ENCODE data around the gene PACC1.

PACC1 gene

DNA sequence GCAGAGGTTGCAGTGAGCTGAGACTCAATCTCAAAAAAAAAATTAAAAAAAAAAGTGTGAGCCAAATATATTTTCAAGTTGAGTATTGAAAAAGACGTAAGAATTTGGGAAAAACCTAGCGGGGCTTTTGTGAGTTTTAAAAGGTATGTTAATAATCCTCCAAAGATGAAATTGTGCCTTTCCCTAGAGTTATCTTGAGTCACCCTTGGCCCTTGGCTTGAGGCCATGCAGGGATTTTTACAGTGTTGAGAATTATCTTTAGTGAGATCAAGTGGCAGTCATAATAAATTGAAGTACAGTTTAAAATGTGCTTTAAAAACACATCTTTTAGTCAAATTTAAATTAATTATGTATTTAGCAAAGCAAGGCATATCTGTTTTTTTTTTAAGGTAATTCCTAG, 96.8 kb downstream of the PACC1 start:
- no peak overlapping the region for H3K4me3 ChIP-seq (replicated peaks in 1 of 2; ENCODE audit: low read depth in 2 of 2, low read length in 2 of 2)
- TF ChIP-seq, protein P1, sequence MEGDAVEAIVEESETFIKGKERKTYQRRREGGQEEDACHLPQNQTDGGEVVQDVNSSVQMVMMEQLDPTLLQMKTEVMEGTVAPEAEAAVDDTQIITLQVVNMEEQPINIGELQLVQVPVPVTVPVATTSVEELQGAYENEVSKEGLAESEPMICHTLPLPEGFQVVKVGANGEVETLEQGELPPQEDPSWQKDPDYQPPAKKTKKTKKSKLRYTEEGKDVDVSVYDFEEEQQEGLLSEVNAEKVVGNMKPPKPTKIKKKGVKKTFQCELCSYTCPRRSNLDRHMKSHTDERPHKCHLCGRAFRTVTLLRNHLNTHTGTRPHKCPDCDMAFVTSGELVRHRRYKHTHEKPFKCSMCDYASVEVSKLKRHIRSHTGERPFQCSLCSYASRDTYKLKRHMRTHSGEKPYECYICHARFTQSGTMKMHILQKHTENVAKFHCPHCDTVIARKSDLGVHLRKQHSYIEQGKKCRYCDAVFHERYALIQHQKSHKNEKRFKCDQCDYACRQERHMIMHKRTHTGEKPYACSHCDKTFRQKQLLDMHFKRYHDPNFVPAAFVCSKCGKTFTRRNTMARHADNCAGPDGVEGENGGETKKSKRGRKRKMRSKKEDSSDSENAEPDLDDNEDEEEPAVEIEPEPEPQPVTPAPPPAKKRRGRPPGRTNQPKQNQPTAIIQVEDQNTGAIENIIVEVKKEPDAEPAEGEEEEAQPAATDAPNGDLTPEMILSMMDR (IDR thresholded peaks at IDR 0.05; ENCODE audit: low read depth, low read length) = no peak
- DNase-seq (ENCODE audit: low read depth in 2 of 2) = no peak

DNA sequence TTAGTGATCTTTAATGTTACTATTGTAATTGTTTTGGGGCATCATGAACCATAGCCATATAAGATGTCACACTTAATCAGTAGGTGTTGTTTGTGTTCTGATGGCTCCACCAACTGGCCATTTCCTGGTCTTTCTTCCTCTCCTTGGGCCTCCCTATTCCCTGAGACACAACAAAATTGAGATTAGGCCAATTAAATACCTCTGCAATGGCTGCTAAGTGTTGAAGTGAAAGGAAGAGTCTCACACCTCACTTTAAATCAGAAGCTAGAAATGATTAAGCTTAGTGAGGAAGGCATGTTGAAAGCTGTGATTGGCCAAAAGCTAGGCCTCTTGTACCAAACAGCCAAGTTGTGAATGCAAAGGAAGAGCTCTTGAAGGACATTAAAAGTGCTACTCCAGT, 98.8 kb downstream of the PACC1 start:
- TF ChIP-seq, protein P1 (IDR thresholded peaks at IDR 0.05; ENCODE audit: low read depth, low read length) = peak; percentile 14
- H3K4me3 ChIP-seq (replicated peaks in 1 of 2; ENCODE audit: low read depth in 2 of 2, low read length in 2 of 2) = no peak overlapping the region
- peak; percentile 43 to 56 for DNase-seq (ENCODE audit: low read depth in 2 of 2)

DNA sequence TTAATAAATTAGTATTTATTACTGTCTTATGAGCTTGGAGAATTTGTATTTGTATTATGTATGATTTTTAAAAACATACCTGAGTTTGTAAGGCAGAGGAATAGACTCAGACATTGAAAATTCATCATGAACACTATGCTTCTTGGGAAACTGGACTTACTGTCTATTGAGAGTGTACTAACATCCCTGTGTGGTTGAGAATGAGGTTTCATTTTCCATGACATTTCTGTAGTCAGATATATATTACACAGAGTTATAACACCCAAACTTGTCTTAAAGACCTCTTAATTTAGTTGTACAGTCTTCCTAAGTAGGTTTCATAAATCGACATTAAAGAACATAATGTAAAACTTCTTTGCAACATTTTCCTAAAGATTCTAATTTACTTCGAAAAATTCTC, 99.5 kb downstream of the PACC1 start:
- TF ChIP-seq, protein P1 (IDR thresholded peaks at IDR 0.05; ENCODE audit: low read depth, low read length) = no peak
- DNase-seq (ENCODE audit: low read depth in 2 of 2) = no peak
- no peak overlapping the region for H3K4me3 ChIP-seq (replicated peaks in 1 of 2; ENCODE audit: low read depth in 2 of 2, low read length in 2 of 2)

Measured in cardiac fibroblast (primary cell).